OCI-LY3 (cell line): ENCODE data around the gene TFDP1.

Experiments
- H2AFZ ChIP-seq: fragments of 200-600, 300-600 bp; shearing (Covaris generic); 2 replicates; pipeline ENCODE4 v1.6.0; 2014; ENCODE audit warnings: antibody characterized with exemption, low read depth, low read length
- H3K27ac ChIP-seq: fragments of 200-600, 300-600 bp; sonication (generic); 2 replicates; pipeline ENCODE4 v1.5.1; 2014; ENCODE audit warnings: mild to moderate bottlenecking, low read length, moderate library complexity, mixed read lengths
- H3K27me3 ChIP-seq: fragments of 200-600, 300-600 bp; sonication (generic); 2 replicates; pipeline ENCODE4 v1.6.1; 2014; ENCODE audit warnings: low read depth, low read length, mixed read lengths
- H3K36me3 ChIP-seq: fragments of 200-600, 300-600 bp; sonication (generic); replicated peaks from 2 replicates; pipeline ENCODE3; 2014; ENCODE audit warnings: low read depth, low read length, mixed read lengths
- H3K4me1 ChIP-seq: fragments of 300-600, 200-600 bp; sonication (generic); 2 replicates; pipeline ENCODE4 v1.6.1; 2014; ENCODE audit warnings: low read length, mixed read lengths
- H3K4me2 ChIP-seq: fragments of 200-600, 300-600 bp; sonication (generic); 2 replicates; pipeline ENCODE4 v1.6.1; 2014; ENCODE audit warnings: low read length, mixed read lengths
- H3K4me3 ChIP-seq: fragments of 300-600, 200-600 bp; sonication (generic); 2 replicates; pipeline ENCODE4 v1.5.1; 2014; ENCODE audit warnings: antibody characterized with exemption, mild to moderate bottlenecking, low read length, moderate library complexity
- H3K79me2 ChIP-seq: fragments of 300-600, 200-600 bp; shearing (Covaris generic); 2 replicates; pipeline ENCODE4 v1.6.1; 2014; ENCODE audit warnings: mild to moderate bottlenecking, low read length, mixed read lengths
- H3K9ac ChIP-seq: fragments of 300-600, 200-600 bp; shearing (Covaris generic); 2 replicates; pipeline ENCODE4 v1.6.0; 2014; ENCODE audit warnings: mild to moderate bottlenecking, low read length, moderate library complexity
- H3K9me3 ChIP-seq: fragments of 200-600, 300-600 bp; shearing (Covaris generic); 2 replicates; pipeline ENCODE4 v1.6.1; 2014; ENCODE audit warnings: low read length, mixed read lengths; ENCODE audit not compliant: insufficient read depth
- H4K20me1 ChIP-seq: fragments of 200-600, 300-600 bp; sonication (generic); 2 replicates; pipeline ENCODE4 v1.6.1; 2016; ENCODE audit warnings: low read length, mixed read lengths; ENCODE audit not compliant: insufficient read depth
- EZH2phosphoT487 ChIP-seq: fragments of 200-600 bp; shearing (Covaris generic); IDR thresholded peaks from 2 replicates; pipeline ENCODE4 v1.6.1; 2018; ENCODE audit warnings: antibody characterized with exemption, mixed run types, low read depth
- TF ChIP-seq, protein P1 (sequence below): fragments of 200-600, 300-600 bp; sonication (generic); IDR thresholded peaks from 2 replicates; pipeline ENCODE4 v1.5.1; 2014; ENCODE audit warnings: antibody characterized with exemption, low read length, low read depth

The TFDP1 gene

DNA sequence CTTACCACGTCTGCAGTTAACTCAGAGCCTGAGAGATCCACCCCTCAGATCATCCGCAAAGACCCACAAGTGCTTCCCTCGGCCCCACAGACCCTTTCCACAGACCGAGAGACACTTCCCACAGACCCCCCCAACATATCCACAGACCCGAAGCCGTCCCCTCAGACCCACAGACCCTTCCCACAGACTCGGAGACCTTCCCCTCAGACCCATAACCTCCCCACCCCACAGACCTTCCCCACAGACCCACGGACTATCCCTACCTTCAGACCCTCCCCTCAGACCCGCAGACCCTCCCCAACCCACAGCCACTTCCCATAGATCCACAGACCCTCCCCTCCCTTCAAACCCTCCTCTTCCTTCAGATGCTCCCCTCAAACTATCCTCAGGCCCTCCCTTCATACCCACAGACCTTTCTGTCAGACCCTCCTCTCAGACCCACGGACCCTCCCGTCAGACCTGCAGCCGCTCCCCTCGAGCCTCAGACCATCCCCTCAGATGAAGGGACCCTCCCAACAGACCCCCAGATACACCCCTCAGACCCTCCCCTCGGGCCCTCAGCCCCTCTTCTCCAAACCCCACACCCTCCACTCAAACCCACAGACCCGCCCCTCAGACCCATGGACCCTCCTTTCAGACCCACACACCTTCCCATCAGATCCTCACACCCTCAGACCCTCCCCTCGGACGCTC is 20.1 kb upstream of the TFDP1 start:
- Histone ChIP-seq H4K20me1 (no peaks in the 10 kb centered on the region), H3K27me3 (peaks cover 9% of the 10 kb centered on the region; the same call in 1 of the 2 replicates), H3K4me1 (peaks cover 4% of the 10 kb centered on the region), H3K36me3 (no peaks in the 10 kb centered on the region), H3K4me2 (no peak overlapping the region), H3K4me3 (no peak overlapping the region), H3K27ac (no peak overlapping the region), H3K9me3 (no peaks in the 10 kb centered on the region), H2AFZ (no peak overlapping the region), H3K79me2 (no peaks in the 10 kb centered on the region), H3K9ac (no peak overlapping the region)
- TF ChIP-seq EZH2phosphoT487: no peak
- TF ChIP-seq, protein P1, sequence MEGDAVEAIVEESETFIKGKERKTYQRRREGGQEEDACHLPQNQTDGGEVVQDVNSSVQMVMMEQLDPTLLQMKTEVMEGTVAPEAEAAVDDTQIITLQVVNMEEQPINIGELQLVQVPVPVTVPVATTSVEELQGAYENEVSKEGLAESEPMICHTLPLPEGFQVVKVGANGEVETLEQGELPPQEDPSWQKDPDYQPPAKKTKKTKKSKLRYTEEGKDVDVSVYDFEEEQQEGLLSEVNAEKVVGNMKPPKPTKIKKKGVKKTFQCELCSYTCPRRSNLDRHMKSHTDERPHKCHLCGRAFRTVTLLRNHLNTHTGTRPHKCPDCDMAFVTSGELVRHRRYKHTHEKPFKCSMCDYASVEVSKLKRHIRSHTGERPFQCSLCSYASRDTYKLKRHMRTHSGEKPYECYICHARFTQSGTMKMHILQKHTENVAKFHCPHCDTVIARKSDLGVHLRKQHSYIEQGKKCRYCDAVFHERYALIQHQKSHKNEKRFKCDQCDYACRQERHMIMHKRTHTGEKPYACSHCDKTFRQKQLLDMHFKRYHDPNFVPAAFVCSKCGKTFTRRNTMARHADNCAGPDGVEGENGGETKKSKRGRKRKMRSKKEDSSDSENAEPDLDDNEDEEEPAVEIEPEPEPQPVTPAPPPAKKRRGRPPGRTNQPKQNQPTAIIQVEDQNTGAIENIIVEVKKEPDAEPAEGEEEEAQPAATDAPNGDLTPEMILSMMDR: no peak

DNA sequence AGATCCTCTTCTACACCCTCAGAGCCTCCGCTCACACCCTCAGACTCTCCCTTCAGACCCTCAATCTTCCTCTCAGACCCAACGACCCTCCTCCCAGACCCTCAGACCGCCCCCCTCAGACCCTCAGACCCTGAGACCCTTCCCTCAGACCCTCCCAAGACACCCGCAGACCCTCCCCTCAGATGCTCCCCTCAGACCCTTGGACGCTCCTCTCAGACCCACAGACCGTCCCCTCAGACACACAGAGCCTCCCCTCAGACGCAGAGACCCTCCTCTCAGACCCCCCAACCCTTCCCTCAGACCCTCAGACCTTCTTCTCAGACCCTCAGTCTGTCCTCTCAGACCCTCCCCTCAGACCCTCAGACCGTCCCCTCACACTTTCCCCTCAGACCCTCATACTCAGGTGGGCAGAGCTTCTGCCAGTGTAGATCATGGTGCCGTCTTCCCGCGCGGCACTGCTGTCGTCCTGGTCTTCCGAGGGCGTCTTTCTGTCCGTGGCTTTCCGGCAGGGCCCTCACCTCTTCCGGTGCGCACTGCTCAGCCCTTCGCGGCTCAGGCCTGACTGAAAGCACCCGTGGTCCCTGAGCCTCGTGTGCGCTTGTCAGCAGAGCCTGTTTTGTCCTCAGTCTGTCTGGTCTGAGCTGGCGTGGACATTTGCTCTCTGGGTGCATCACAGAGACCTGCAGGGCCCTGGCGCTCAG is 18.9 kb upstream of the TFDP1 start:
- no peaks in the 10 kb centered on the region for H3K79me2 ChIP-seq
- H3K36me3 ChIP-seq: no peaks in the 10 kb centered on the region
- no peaks in the 10 kb centered on the region for H4K20me1 ChIP-seq
- H3K27me3 ChIP-seq: peaks cover 9% of the 10 kb centered on the region; the same call in 1 of the 2 replicates
- no peak overlapping the region for H3K4me3 ChIP-seq
- H3K27ac ChIP-seq: no peak overlapping the region
- H3K4me1 ChIP-seq: peaks cover 4% of the 10 kb centered on the region
- TF ChIP-seq EZH2phosphoT487: no peak
- no peaks in the 10 kb centered on the region for H3K9me3 ChIP-seq
- no peak overlapping the region for H3K4me2 ChIP-seq
- H3K9ac ChIP-seq: no peak overlapping the region
- no peak overlapping the region for H2AFZ ChIP-seq

DNA sequence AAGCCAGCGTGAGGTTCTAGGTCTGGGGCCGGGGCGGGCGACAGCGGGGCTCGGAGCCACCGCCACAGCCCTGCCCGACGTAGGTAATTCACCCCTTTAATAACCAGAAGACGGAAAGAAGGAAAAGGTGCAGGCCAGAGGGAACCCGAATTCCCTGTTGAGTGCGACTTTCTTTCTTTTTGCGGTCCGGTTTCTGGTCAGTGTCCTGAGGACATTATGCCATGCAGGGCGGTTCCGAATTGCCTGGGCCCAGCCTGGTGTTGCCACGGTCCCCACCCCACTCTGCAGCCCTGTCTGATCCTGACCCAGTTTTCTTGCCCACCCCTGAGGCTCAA is 18.4 kb upstream of the TFDP1 start:
- Histone ChIP-seq H3K4me2 (no peak overlapping the region), H2AFZ (no peak overlapping the region), H3K27me3 (peaks cover 9% of the 10 kb centered on the region; the same call in 1 of the 2 replicates), H3K79me2 (no peaks in the 10 kb centered on the region), H3K9me3 (no peaks in the 10 kb centered on the region), H3K4me1 (peaks cover 4% of the 10 kb centered on the region), H3K36me3 (no peaks in the 10 kb centered on the region), H4K20me1 (no peaks in the 10 kb centered on the region), H3K9ac (no peak overlapping the region), H3K27ac (no peak overlapping the region), H3K4me3 (no peak overlapping the region)
- TF ChIP-seq EZH2phosphoT487: no peak

DNA sequence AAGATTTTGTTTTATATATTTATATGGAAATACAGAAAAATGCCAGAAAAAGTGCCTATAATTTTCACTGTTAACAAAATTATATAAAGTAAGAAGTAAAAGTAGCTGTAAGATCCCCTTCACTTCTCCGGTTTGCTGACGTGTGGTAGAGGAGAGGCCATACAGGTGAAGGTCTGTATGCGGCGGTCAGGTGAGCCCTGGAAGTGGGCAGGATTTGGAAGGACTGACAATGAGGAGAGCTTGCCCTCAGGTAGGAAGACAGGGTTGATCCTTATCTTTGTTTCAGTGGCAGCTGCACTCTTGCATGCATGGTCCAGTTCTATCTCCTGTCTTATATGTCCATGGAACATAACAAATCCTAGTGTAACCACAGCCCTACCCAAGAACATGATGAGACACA is 16.9 kb upstream of the TFDP1 start:
- no peaks in the 10 kb centered on the region for H3K36me3 ChIP-seq
- H3K9ac ChIP-seq: no peak overlapping the region

DNA sequence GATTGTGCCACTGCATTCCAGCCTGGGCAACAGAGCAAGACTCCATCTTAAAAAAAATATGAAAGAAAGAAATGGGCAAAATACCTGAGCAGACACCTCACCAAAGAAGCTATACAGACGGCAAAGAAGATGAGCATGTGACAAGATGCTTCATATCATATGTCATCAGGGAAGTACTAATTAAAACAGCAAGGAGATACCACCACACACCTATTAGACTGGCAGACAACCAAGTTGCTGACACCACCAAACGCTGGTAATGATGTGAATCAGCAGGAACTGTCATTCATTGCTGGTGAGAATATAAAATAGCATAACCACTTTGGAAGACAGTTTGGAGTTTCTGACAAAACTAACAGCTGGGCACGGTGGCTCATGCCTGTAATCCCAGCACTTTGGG is 11.5 kb upstream of the TFDP1 start:
- Histone ChIP-seq H3K79me2 (no peaks in the 10 kb centered on the region), H3K36me3 (no peaks in the 10 kb centered on the region), H3K4me1 (no peaks in the 10 kb centered on the region), H4K20me1 (no peaks in the 10 kb centered on the region), H3K4me2 (no peak overlapping the region), H2AFZ (no peak overlapping the region), H3K4me3 (no peak overlapping the region), H3K27ac (no peak overlapping the region), H3K9ac (no peak overlapping the region), H3K27me3 (peaks cover 13% of the 10 kb centered on the region), H3K9me3 (no peaks in the 10 kb centered on the region)
- TF ChIP-seq EZH2phosphoT487: no peak
- TF ChIP-seq, protein P1: no peak

More for the DNA sequence above, 16.9 kb upstream of the TFDP1 start:
- Histone ChIP-seq H3K4me2 (no peak overlapping the region), H3K9me3 (no peaks in the 10 kb centered on the region), H2AFZ (no peak overlapping the region), H4K20me1 (no peaks in the 10 kb centered on the region), H3K4me3 (no peak overlapping the region), H3K27ac (no peak overlapping the region), H3K4me1 (peaks cover 2% of the 10 kb centered on the region), H3K79me2 (no peaks in the 10 kb centered on the region), H3K27me3 (peaks cover 9% of the 10 kb centered on the region; the same call in 1 of the 2 replicates)
- no peak for TF ChIP-seq EZH2phosphoT487
